Measurements from ENCODE around the gene TSPAN5.
"Not testable (repeated sequence)": the region's sequence is repeated elsewhere in the genome, so short reads cannot be mapped to it uniquely, and the experiment has no call there.

The TSPAN5 gene

GRCh38 chr4:98480535-98480934 is 177.9 kb downstream of the TSPAN5 start:
- no peak overlapping the region for H3K4me2 ChIP-seq (ENCODE audit: low read depth, low read length, poor library complexity, severe bottlenecking)
- H3K9me2 ChIP-seq (replicated peaks; ENCODE audit: insufficient read depth, low read length), result no peaks in the 10 kb centered on the region
- H3K4me3 ChIP-seq (ENCODE audit: insufficient read depth, low read length, poor library complexity, severe bottlenecking), result no peak overlapping the region
- no peaks in the 10 kb centered on the region for H3K79me2 ChIP-seq (ENCODE audit: insufficient read depth, low read length)
- no peaks in the 10 kb centered on the region for H3F3A ChIP-seq (ENCODE audit: insufficient read depth)
- H3K36me3 ChIP-seq (ENCODE audit: low read length), result no peaks in the 10 kb centered on the region
- no peak for TF ChIP-seq CTCF (IDR thresholded peaks at IDR 0.05; ENCODE audit: insufficient read depth, low read length, poor library complexity, severe bottlenecking)
- TF ChIP-seq EZH2phosphoT487 (conservative IDR thresholded peaks at IDR 0.05; ENCODE audit: low read length), result no peak
- no peak overlapping the region for H3K9ac ChIP-seq (ENCODE audit: low read length)
- no peaks in the 10 kb centered on the region for H4K20me1 ChIP-seq (ENCODE audit: low read depth, low read length)
- H3K27ac ChIP-seq (ENCODE audit: low read depth, low read length), result no peak overlapping the region
- no peak overlapping the region for H2AFZ ChIP-seq (ENCODE audit: low read depth, low read length, severe bottlenecking)
- no peaks in the 10 kb centered on the region for H3K27me3 ChIP-seq (ENCODE audit: low read length)
- H3K9me3 ChIP-seq (ENCODE audit: insufficient read depth, low read length), result no peaks in the 10 kb centered on the region

DNA sequence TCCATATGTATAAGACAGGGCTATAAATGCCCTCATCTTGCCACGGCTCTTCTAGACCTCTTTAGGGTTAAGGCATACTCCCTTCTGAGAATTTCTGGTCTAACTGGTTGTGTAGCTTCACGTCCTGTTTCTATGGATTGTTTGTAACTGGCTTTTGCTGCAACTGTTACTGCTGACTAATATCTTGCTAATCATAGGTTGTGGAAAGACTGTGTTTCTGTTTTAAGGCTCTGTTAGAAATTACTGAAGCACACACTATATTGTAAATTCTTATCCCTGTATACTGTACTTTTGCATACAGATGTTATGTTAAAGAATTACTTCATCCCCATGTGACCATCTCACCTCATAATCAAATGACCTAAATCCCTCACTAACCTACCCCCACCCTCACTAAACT is 178.8 kb downstream of the TSPAN5 start:
- not testable (repeated sequence) for H3K27ac ChIP-seq (ENCODE audit: low read depth, low read length); H3K27me3 ChIP-seq (ENCODE audit: low read length); H3K36me3 ChIP-seq (ENCODE audit: low read length); H3K9me2 ChIP-seq (replicated peaks; ENCODE audit: insufficient read depth, low read length); H2AFZ ChIP-seq (ENCODE audit: low read depth, low read length, severe bottlenecking); H3K4me3 ChIP-seq (ENCODE audit: insufficient read depth, low read length, poor library complexity, severe bottlenecking); H3K9ac ChIP-seq (ENCODE audit: low read length); H3K79me2 ChIP-seq (ENCODE audit: insufficient read depth, low read length); H3F3A ChIP-seq (ENCODE audit: insufficient read depth); H3K4me2 ChIP-seq (ENCODE audit: low read depth, low read length, poor library complexity, severe bottlenecking); H3K9me3 ChIP-seq (ENCODE audit: insufficient read depth, low read length); H4K20me1 ChIP-seq (ENCODE audit: low read depth, low read length)

DNA sequence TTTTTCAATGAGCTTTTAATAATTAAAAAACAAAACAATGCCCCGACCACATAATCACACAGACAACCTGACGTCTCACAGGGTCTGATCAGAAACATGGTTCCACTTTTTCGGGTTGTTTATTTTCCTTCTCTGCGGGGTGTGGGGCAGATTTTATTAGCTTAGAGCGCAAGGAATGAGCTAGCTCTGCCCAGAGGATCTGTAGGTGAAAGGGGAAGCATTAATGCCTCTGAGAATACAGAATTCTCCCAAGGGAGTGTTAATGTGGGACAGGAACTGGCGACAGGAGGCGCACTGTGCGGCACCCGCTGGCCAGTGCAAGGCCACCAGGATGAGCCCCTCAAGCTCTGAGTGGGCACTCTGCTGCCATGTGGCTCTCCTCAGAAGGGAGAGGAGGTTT is 181.5 kb downstream of the TSPAN5 start:
- H3K36me3 ChIP-seq (ENCODE audit: low read length), result no peaks in the 10 kb centered on the region
- H3K27ac ChIP-seq (ENCODE audit: low read depth, low read length), result no peak overlapping the region
- H3K4me3 ChIP-seq (ENCODE audit: insufficient read depth, low read length, poor library complexity, severe bottlenecking), result no peak overlapping the region
- no peaks in the 10 kb centered on the region for H3K27me3 ChIP-seq (ENCODE audit: low read length)
- no peak overlapping the region for H2AFZ ChIP-seq (ENCODE audit: low read depth, low read length, severe bottlenecking)
- H3K4me2 ChIP-seq (ENCODE audit: low read depth, low read length, poor library complexity, severe bottlenecking), result no peak overlapping the region
- no peaks in the 10 kb centered on the region for H4K20me1 ChIP-seq (ENCODE audit: low read depth, low read length)
- H3K9me2 ChIP-seq (replicated peaks; ENCODE audit: insufficient read depth, low read length), result no peaks in the 10 kb centered on the region
- H3K9ac ChIP-seq (ENCODE audit: low read length), result no peak overlapping the region
- no peaks in the 10 kb centered on the region for H3K9me3 ChIP-seq (ENCODE audit: insufficient read depth, low read length)
- H3F3A ChIP-seq (ENCODE audit: insufficient read depth), result no peaks in the 10 kb centered on the region
- no peak for TF ChIP-seq CTCF (IDR thresholded peaks at IDR 0.05; ENCODE audit: insufficient read depth, low read length, poor library complexity, severe bottlenecking)
- TF ChIP-seq EZH2phosphoT487 (conservative IDR thresholded peaks at IDR 0.05; ENCODE audit: low read length), result no peak
- H3K79me2 ChIP-seq (ENCODE audit: insufficient read depth, low read length), result no peaks in the 10 kb centered on the region

DNA sequence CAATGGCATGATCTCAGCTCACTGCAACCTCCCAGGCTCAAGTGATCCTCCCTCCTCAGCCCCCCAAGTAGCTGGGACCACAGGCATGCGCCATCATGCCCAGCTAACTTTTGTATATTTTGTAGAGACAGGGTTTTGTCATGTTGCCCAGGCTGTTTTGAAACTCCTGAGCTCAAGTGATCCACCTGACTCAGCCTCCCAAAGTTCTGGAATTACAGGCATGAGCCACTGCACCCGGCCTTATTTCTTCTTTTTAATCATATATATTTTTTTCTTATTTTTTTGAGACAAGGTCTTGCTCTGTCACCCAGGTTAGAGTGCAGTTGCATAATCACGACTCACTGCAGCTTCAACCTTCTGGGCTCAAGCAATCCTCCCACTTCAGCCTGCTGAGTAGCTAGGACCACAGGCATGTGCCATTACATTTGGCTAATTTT is 184.0 kb downstream of the TSPAN5 start:
- H3K9ac ChIP-seq (ENCODE audit: low read length), result no peak overlapping the region
- H3K36me3 ChIP-seq (ENCODE audit: low read length), result no peaks in the 10 kb centered on the region
- no peaks in the 10 kb centered on the region for H3K9me2 ChIP-seq (replicated peaks; ENCODE audit: insufficient read depth, low read length)
- no peak overlapping the region for H3K27ac ChIP-seq (ENCODE audit: low read depth, low read length)
- H4K20me1 ChIP-seq (ENCODE audit: low read depth, low read length), result no peaks in the 10 kb centered on the region
- H3F3A ChIP-seq (ENCODE audit: insufficient read depth), result no peaks in the 10 kb centered on the region
- no peaks in the 10 kb centered on the region for H3K27me3 ChIP-seq (ENCODE audit: low read length)
- H3K4me2 ChIP-seq (ENCODE audit: low read depth, low read length, poor library complexity, severe bottlenecking), result no peak overlapping the region
- no peak for TF ChIP-seq EZH2phosphoT487 (conservative IDR thresholded peaks at IDR 0.05; ENCODE audit: low read length)
- TF ChIP-seq CTCF (IDR thresholded peaks at IDR 0.05; ENCODE audit: insufficient read depth, low read length, poor library complexity, severe bottlenecking), result no peak
- no peaks in the 10 kb centered on the region for H3K79me2 ChIP-seq (ENCODE audit: insufficient read depth, low read length)
- no peak overlapping the region for H3K4me3 ChIP-seq (ENCODE audit: insufficient read depth, low read length, poor library complexity, severe bottlenecking)
- no peak overlapping the region for H2AFZ ChIP-seq (ENCODE audit: low read depth, low read length, severe bottlenecking)
- no peaks in the 10 kb centered on the region for H3K9me3 ChIP-seq (ENCODE audit: insufficient read depth, low read length)

All from SU-DHL-6 (cell line).